GM10266 (cell line): ENCODE data around the gene DOCK1.

Source experiments
- DNase-seq: peaks from one replicate; pipeline ENCODE4 v3.0.0; 2012; ENCODE audit errors: extremely low spot score
- CTCF ChIP-seq: IDR thresholded peaks from 2 replicates; pipeline ENCODE4 v1.5.1; 2012; ENCODE audit warnings: mild to moderate bottlenecking, low read depth; ENCODE audit not compliant: control insufficient read depth, insufficient read depth; ENCODE audit errors: missing control alignments

DOCK1 gene

GRCh38 chr10:126953886-126954285 is 48.7 kb downstream of the DOCK1 start:
- DNase-seq = no peak
- TF ChIP-seq CTCF = no peak

DNA sequence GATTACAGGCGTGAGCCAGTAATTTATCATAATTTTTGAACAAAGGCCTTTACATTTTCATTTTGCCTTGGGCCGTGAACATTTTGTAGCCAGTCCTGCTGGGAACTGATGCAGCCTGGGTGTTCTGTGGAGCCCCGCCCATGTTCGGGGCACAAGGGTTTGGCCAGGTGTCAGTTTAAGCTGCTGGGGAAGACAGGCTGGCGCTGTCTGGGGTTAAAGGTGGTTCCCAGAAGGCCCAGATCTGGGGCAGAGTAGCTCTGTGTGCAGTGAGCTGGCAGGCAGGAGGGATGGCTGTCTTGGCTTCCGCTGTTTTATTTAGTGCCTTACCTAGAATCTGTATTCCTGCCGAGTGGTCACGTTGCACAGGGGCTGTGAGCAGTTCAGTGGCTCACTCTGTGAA is 50.2 kb downstream of the DOCK1 start:
- DNase-seq = no peak
- TF ChIP-seq CTCF = no peak

GRCh38 chr10:126955934-126956711 is 50.9 kb downstream of the DOCK1 start:
- no peak for TF ChIP-seq CTCF
- no peak for DNase-seq

GRCh38 chr10:126956712-126957108 is 51.5 kb downstream of the DOCK1 start:
- no peak for DNase-seq
- no peak for TF ChIP-seq CTCF

DNA sequence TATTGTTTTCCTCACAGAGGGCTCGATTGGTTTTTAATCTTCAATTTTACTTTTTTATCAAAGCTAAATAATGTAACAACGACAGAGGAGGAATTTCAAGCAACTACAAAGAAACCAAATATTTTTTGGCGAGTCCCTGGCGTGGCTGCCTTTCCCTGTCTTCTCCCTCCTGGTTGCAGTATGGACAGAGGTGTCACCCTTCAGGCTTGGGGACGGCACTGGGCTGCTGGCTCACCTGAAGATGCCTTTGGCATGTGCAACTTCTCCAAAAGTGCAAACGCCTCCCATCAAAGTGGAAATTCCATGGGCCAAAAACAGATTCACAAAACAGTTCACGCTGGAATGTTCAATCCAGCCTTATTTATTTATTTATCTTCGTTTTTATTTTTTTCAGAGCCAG is 51.9 kb downstream of the DOCK1 start:
- no peak for TF ChIP-seq CTCF
- DNase-seq = no peak

- no peak for TF ChIP-seq CTCF
- DNase-seq = no peak
Measured at GRCh38 chr10:126959431-126959830, 54.2 kb downstream of the DOCK1 start.

DNA sequence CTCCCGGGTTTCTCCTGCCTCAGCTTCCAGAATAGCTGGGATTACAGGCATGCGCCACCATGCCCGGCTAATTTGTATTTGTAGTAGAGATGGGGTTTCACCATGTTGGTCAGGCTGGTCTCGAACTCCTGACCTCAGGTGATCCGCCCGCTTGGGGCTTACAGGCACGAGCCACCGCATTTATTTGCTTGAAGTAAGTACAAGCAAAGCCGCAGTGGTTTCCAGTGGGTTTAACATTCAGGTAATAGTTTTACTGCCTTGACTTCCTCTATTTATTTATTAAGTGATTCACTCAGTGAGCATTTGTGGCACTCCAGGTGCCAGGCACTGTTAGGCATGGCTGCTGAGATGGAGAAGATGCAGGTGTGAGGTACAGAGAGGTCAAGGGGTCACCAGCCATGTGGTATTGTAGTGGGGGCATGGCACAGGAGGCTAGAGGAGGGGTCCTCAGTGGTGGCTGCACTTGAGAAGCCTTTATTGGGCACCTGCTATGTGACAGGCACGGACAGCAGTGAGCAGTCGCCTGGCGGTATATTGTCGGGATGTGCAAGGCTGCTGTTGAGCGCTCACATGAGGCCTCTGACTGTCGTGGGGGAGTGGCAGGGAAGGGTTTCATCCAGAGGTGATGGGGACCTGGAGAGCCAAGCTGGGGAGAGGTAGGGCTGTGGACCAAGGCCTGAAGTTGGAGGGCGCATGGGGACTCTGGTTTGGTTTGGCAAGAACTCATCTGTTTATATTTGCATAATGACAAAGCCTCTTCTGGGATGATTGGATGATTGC is 54.9 kb downstream of the DOCK1 start:
- no peak for TF ChIP-seq CTCF
- no peak for DNase-seq
